Smooth muscle cell (in vitro differentiated cells): ENCODE measurements around the gene FAM200B. TPM values are rescaled to one million over a fixed set of nuclear protein-coding genes. Genes with fewer than 3 reads are reported as not detected.

Experiments used
- DNase-seq: peaks from one replicate; lab custom pipeline; 2025; ENCODE audit not compliant: unreplicated experiment; lab: John Stamatoyannopoulos, UW
- H2AFZ ChIP-seq: fragments of 200-600 bp; sonication (generic); 2 replicates; pipeline ENCODE4 v1.6.0; 2016; ENCODE audit warnings: antibody characterized with exemption, low read depth, mild to moderate bottlenecking
- H3F3A ChIP-seq: fragments of 200-600 bp; sonication (generic); 2 replicates; pipeline ENCODE4 v1.6.0; 2017; ENCODE audit warnings: antibody characterized with exemption, low read depth
- H3K27ac ChIP-seq: fragments of 200-600 bp; sonication (generic); 2 replicates; pipeline ENCODE4 v1.5.1; 2016; ENCODE audit warnings: low read depth, mild to moderate bottlenecking
- H3K27me3 ChIP-seq: fragments of 200-600 bp; sonication (generic); 2 replicates; pipeline ENCODE4 v1.6.1; 2016; ENCODE audit warnings: low read depth, mild to moderate bottlenecking
- H3K36me3 ChIP-seq: fragments of 200-600 bp; sonication (generic); 2 replicates; pipeline ENCODE4 v1.5.1; 2016; ENCODE audit warnings: low read depth
- H3K4me1 ChIP-seq: fragments of 200-600 bp; sonication (generic); 2 replicates; pipeline ENCODE4 v1.5.1; 2016; ENCODE audit warnings: low read depth
- H3K4me2 ChIP-seq: fragments of 200-600 bp; sonication (generic); 2 replicates; pipeline ENCODE4 v1.6.0; 2016; ENCODE audit warnings: mild to moderate bottlenecking
- H3K4me3 ChIP-seq: fragments of 200-600 bp; sonication (generic); 2 replicates; pipeline ENCODE4 v1.5.1; 2016; ENCODE audit warnings: mild to moderate bottlenecking
- H3K79me2 ChIP-seq: fragments of 200-600 bp; sonication (generic); 2 replicates; pipeline ENCODE4 v1.6.0; 2016; ENCODE audit warnings: low read depth, mild to moderate bottlenecking
- H3K9ac ChIP-seq: fragments of 200-600 bp; sonication (generic); 2 replicates; pipeline ENCODE4 v1.6.0; 2016; ENCODE audit warnings: low read depth
- H3K9me3 ChIP-seq: fragments of 200-600 bp; sonication (generic); replicated peaks from 2 replicates; pipeline ENCODE4 v1.5.1; 2016; ENCODE audit warnings: low read depth
- H4K20me1 ChIP-seq: fragments of 200-600 bp; sonication (generic); 2 replicates; pipeline ENCODE4 v1.6.0; 2016; ENCODE audit warnings: low read depth
- WGBS: methylation state at CpG from one replicate; pipeline ENCODE4 v1.1.7; 2016; ENCODE audit warnings: low lambda C conversion rate; 5-methylcytosine and 5-hydroxymethylcytosine counted together
- polyA plus RNA-seq: library from polyadenylated mRNA; unstranded; fragments of >200 nt; fragmentation: Nextera tagmentation; extraction: Ambion mirVana; gene quantifications from 2 replicates; pipeline ENCODE4 v1.2.1, GENCODE V29; 2016
- total RNA-seq: library from RNA; depleted of rRNA; stranded (reverse); fragments of >200 nt; gene quantifications from 2 replicates; pipeline ENCODE4 v1.2.3, GENCODE V29; 2014
- TF ChIP-seq, protein P1 (sequence below): fragments of 200-600 bp; sonication (generic); IDR thresholded peaks from 2 replicates; pipeline ENCODE4 v1.5.1; 2017; ENCODE audit warnings: borderline replicate concordance, mild to moderate bottlenecking, antibody characterized with exemption; ENCODE audit not compliant: insufficient read depth, poor library complexity, severe bottlenecking

FAM200B gene
- total and polyA plus RNA-seq, 2 experiments from 2014 or later: 24.1 to 49.8 TPM

DNA sequence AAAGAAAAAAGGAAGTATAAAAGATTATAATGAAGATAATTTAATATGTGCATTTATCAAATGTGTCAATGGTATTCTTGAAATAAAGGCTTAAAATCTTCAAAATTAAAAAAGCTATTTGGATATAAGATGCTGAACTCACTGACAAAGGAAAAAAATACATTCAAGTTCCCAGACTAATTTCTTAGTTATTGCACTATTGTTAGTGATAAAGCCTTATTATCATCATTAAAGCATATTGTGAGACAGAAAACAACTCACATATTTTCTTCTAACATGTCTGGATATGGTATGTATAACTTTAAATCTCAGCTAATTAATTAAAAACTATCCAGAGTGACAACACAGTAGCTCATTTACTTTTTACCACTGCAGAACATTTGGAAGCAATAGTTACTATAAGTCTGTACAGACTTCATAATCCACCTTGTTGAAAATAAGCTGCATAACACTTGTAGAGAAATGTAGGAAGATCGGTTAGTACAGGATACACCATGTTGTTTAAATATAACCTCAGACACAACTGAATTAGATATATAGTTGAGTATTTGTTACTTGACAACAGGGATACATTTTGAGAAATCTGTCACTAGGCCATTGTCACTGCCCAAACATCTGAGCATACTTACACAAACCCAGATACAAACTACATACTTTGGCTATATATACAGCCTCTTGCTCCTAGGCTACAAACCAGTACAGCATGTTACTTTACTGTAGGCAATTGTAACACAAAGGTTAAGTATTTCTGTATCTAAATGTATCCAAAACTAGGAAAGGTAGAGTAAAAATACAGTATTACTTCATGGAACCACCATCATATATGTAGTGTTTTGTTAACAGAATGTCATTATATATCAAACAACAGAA lies 12.8 kb upstream of the FAM200B start:
- no peak for DNase-seq
- peaks cover 5% of the 10 kb centered on the region for H3F3A ChIP-seq
- no peaks in the 10 kb centered on the region for H3K9me3 ChIP-seq
- no peaks in the 10 kb centered on the region for H3K4me1 ChIP-seq
- no peak overlapping the region for H3K4me2 ChIP-seq
- H3K36me3 ChIP-seq: no peaks in the 10 kb centered on the region
- TF ChIP-seq, protein P1, sequence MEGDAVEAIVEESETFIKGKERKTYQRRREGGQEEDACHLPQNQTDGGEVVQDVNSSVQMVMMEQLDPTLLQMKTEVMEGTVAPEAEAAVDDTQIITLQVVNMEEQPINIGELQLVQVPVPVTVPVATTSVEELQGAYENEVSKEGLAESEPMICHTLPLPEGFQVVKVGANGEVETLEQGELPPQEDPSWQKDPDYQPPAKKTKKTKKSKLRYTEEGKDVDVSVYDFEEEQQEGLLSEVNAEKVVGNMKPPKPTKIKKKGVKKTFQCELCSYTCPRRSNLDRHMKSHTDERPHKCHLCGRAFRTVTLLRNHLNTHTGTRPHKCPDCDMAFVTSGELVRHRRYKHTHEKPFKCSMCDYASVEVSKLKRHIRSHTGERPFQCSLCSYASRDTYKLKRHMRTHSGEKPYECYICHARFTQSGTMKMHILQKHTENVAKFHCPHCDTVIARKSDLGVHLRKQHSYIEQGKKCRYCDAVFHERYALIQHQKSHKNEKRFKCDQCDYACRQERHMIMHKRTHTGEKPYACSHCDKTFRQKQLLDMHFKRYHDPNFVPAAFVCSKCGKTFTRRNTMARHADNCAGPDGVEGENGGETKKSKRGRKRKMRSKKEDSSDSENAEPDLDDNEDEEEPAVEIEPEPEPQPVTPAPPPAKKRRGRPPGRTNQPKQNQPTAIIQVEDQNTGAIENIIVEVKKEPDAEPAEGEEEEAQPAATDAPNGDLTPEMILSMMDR: no peak
- no peaks in the 10 kb centered on the region for H4K20me1 ChIP-seq
- no peak overlapping the region for H3K9ac ChIP-seq
- WGBS: 92% methylated on average over 1 of the region's 1 CpG
- H3K79me2 ChIP-seq: peaks cover 33% of the 10 kb centered on the region
- H2AFZ ChIP-seq: no peak overlapping the region
- H3K27ac ChIP-seq: peak overlapping the region; percentile 56
- no peak overlapping the region for H3K4me3 ChIP-seq
- H3K27me3 ChIP-seq: no peaks in the 10 kb centered on the region

DNA sequence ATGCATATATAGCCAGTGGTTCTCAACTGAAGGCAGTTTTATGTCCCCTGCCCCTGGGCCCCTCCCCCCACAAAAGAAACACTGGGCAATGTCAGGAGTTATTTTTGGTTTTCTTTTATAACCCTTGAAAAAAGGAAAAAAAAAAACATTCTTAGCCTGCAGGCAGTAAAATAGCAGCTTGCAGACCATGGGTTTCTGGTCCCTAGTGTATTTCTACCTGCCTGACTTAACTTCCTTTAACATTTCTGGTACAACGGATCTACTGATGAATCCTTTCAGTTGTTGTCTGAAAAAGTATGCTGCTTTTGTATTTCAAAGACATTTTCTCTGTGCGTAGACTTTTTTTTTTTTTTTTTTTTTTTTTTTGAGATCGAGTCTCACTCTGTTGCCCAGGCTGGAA lies 11.1 kb upstream of the FAM200B start:
- Histone ChIP-seq H2AFZ (no peak overlapping the region), H3K4me1 (no peaks in the 10 kb centered on the region), H3K4me3 (no peak overlapping the region), H3K9me3 (no peaks in the 10 kb centered on the region), H3K36me3 (no peaks in the 10 kb centered on the region), H3K9ac (no peak overlapping the region), H3K4me2 (no peak overlapping the region), H3K27me3 (no peaks in the 10 kb centered on the region), H3K27ac (no peak overlapping the region), H4K20me1 (no peaks in the 10 kb centered on the region), H3F3A (peaks cover 5% of the 10 kb centered on the region), H3K79me2 (peaks cover 51% of the 10 kb centered on the region)
- 85% methylated on average over 3 of the region's 3 CpGs for whole genome bisulfite sequencing
- TF ChIP-seq, protein P1: no peak
- DNase-seq: no peak

DNA sequence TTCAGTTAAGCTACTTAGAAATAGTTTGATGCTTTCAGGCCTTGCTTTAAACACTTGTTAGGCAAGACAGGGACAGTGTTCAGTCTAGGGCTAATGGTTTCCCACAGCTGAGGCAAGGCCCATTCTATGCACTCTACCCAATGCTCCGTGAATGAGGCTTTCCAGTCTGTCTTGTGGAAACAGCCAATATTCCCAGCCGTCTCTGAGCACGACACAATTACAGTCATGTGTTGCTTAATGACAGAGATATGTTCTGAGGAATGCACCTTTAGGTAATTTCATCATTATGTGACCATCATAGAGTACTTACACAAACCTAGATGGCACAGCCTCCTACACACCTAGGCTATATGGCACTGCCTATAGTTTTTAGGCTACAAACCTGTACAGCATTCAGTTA lies 9.5 kb upstream of the FAM200B start:
- TF ChIP-seq, protein P1: no peak
- Histone ChIP-seq H2AFZ (no peak overlapping the region), H3K4me2 (no peak overlapping the region), H4K20me1 (no peaks in the 10 kb centered on the region), H3K4me1 (no peaks in the 10 kb centered on the region), H3K27me3 (no peaks in the 10 kb centered on the region), H3K27ac (peak overlapping the region; percentile 49), H3K36me3 (no peaks in the 10 kb centered on the region), H3K79me2 (peaks cover 66% of the 10 kb centered on the region), H3F3A (peaks cover 5% of the 10 kb centered on the region), H3K4me3 (no peak overlapping the region), H3K9ac (no peak overlapping the region), H3K9me3 (no peaks in the 10 kb centered on the region)
- no peak for DNase-seq
- 84% methylated on average over 3 of the region's 3 CpGs for WGBS

DNA sequence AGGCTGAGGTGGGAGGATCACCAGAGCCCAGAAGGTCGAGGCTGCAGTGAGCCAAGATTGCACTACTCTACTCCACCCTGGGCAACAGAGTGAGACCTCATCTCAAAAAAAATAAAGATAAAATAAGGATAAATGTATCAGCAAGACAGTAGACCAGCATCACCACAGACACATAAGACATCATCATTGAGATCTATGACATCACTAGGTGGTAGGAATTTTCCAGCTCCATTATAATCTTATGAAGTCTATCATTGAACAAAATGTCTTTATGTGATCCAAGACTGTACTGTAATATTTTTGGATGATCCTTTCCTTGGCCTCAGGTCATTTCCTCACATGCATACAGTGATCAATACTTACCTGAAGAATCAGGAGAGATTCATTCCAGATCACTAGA lies 8.3 kb upstream of the FAM200B start:
- Histone ChIP-seq H3K9me3 (no peaks in the 10 kb centered on the region), H3K4me2 (no peak overlapping the region), H3F3A (peaks cover 5% of the 10 kb centered on the region), H2AFZ (no peak overlapping the region), H3K4me1 (peaks cover 3% of the 10 kb centered on the region), H3K27me3 (no peaks in the 10 kb centered on the region), H3K27ac (no peak overlapping the region), H3K36me3 (no peaks in the 10 kb centered on the region), H3K4me3 (no peak overlapping the region), H3K9ac (no peak overlapping the region), H3K79me2 (peaks cover 77% of the 10 kb centered on the region), H4K20me1 (no peaks in the 10 kb centered on the region)
- 94% methylated on average over 1 of the region's 1 CpG for WGBS
- TF ChIP-seq, protein P1: no peak
- no peak for DNase-seq
